ENCODE results near the gene STOML3. TPM values are rescaled to one million over a fixed set of nuclear protein-coding genes. Genes with fewer than 3 reads are reported as not detected.

The STOML3 gene
- total RNA-seq, 4 donors from 2014 or later, result not detected

GRCh38 chr13:39037410-39037879 is 46.8 kb upstream of the STOML3 start:
- intact Hi-C loops (cut with DNase I), result no loop called here
- Histone ChIP-seq H3K9me3 (no peaks in the 10 kb centered on the region), H3K27ac (peak overlapping the region; percentile 80 to 92 (median 83)), H3K4me1 (peaks cover 5 to 64% (median 32%) of the 10 kb centered on the region in 3 donors), H3K36me3 (no peaks in the 10 kb centered on the region), H3K27me3 (no peaks in the 10 kb centered on the region), H3K4me3 (peak overlapping the region; percentile 90 to 98 (median 94))
- TF ChIP-seq POLR2A (IDR thresholded peaks at IDR 0.05) (peak in 1 of 4 donors; percentile 22), CTCF (IDR thresholded peaks at IDR 0.05) (no peak)
- no peak for DNase-seq
- WGBS, 2 donors, result 4 to 5% methylated on average over 4 to 5 of the region's 39 CpGs

- Histone ChIP-seq H3K36me3 (peaks cover 0 to 3% (median 0%) of the 10 kb centered on the region in 3 donors), H3K27ac (peak overlapping the region in 1 of 4 donors; percentile 16), H3K9me3 (no peaks in the 10 kb centered on the region), H3K4me3 (peak overlapping the region; percentile 90 to 98 (median 94)), H3K4me1 (peaks cover 5 to 60% (median 32%) of the 10 kb centered on the region in 3 donors), H3K27me3 (no peaks in the 10 kb centered on the region)
- 1 to 2% methylated on average over 9 of the region's 9 CpGs for WGBS, 2 donors
- no peak for TF ChIP-seq CTCF (IDR thresholded peaks at IDR 0.05)
- no peak for TF ChIP-seq POLR2A (IDR thresholded peaks at IDR 0.05)
- no peak for DNase-seq
- intact Hi-C loops (cut with DNase I), result no loop called here
These were observed 45.6 kb upstream of the STOML3 start for GRCh38 chr13:39036212-39036611.

GRCh38 chr13:39035799-39036198 is 45.2 kb upstream of the STOML3 start:
- intact Hi-C loops (cut with DNase I), result no loop called here
- Histone ChIP-seq H3K27ac (no peak overlapping the region), H3K4me3 (peak overlapping the region; percentile 90 to 98 (median 94)), H3K9me3 (no peaks in the 10 kb centered on the region), H3K27me3 (no peaks in the 10 kb centered on the region), H3K36me3 (peaks cover 0 to 7% (median 0%) of the 10 kb centered on the region in 3 donors), H3K4me1 (peaks cover 5 to 55% (median 32%) of the 10 kb centered on the region in 3 donors)
- no peak for TF ChIP-seq CTCF (IDR thresholded peaks at IDR 0.05)
- no peak for TF ChIP-seq POLR2A (IDR thresholded peaks at IDR 0.05)
- 15 to 40% methylated on average over 2 of the region's 2 CpGs for whole genome bisulfite sequencing, 2 donors
- no peak for DNase-seq

GRCh38 chr13:39035204-39035603 is 44.6 kb upstream of the STOML3 start:
- Histone ChIP-seq H3K27ac (no peak overlapping the region), H3K4me3 (peak overlapping the region in 2 of 4 donors; percentile 90 to 93)
- no peak for TF ChIP-seq POLR2A (IDR thresholded peaks at IDR 0.05)
- no peak for TF ChIP-seq CTCF (IDR thresholded peaks at IDR 0.05)

GRCh38 chr13:39034085-39034484 is 43.5 kb upstream of the STOML3 start:
- WGBS, 2 donors, result 87 to 100% methylated on average over 1 of the region's 1 CpG
- no peaks in the 10 kb centered on the region for H3K27me3 ChIP-seq
- H3K9me3 ChIP-seq, result no peaks in the 10 kb centered on the region
- intact Hi-C loops (cut with DNase I), result no loop called here
- peaks cover 0 to 14% (median 3%) of the 10 kb centered on the region in 3 donors for H3K36me3 ChIP-seq
- no peak overlapping the region for H3K4me3 ChIP-seq
- TF ChIP-seq POLR2A (IDR thresholded peaks at IDR 0.05), result no peak
- TF ChIP-seq CTCF (IDR thresholded peaks at IDR 0.05), result no peak
- peaks cover 5 to 38% (median 22%) of the 10 kb centered on the region in 3 donors for H3K4me1 ChIP-seq
- no peak for DNase-seq
- no peak overlapping the region for H3K27ac ChIP-seq

More at GRCh38 chr13:39035204-39035603, 44.6 kb upstream of the STOML3 start:
- Histone ChIP-seq H3K27me3 (no peaks in the 10 kb centered on the region), H3K4me1 (peaks cover 5 to 49% (median 27%) of the 10 kb centered on the region in 3 donors), H3K9me3 (no peaks in the 10 kb centered on the region), H3K36me3 (peaks cover 0 to 13% (median 3%) of the 10 kb centered on the region in 3 donors)
- intact Hi-C loops (cut with DNase I), result no loop called here
- 40 to 49% methylated on average over 2 of the region's 2 CpGs for WGBS, 2 donors
- no peak for DNase-seq

Data from esophagus squamous epithelium (tissue), 5 donors.